ENCODE results near the gene AMMECR1.
A peak's percentile ranks its signal among the peaks of the same experiment; 100 is the strongest.

The AMMECR1 gene

GRCh38 chrX:110216027-110216426 is 101.9 kb downstream of the AMMECR1 start:
- H3K4me3 ChIP-seq (ENCODE audit: control insufficient read depth, low read depth, low read length): no peak overlapping the region
- DNase-seq (ENCODE audit: low read depth): no peak
- TF ChIP-seq CTCF (conservative IDR thresholded peaks at IDR 0.05; ENCODE audit: control insufficient read depth, insufficient read depth, low read depth, low read length): no peak

GRCh38 chrX:110215411-110215810 is 102.5 kb downstream of the AMMECR1 start:
- DNase-seq (ENCODE audit: low read depth): no peak
- no peak for TF ChIP-seq CTCF (conservative IDR thresholded peaks at IDR 0.05; ENCODE audit: control insufficient read depth, insufficient read depth, low read depth, low read length)
- H3K4me3 ChIP-seq (ENCODE audit: control insufficient read depth, low read depth, low read length): no peak overlapping the region

- DNase-seq (ENCODE audit: low read depth): no peak
- H3K4me3 ChIP-seq (ENCODE audit: control insufficient read depth, low read depth, low read length): no peak overlapping the region
- TF ChIP-seq CTCF (conservative IDR thresholded peaks at IDR 0.05; ENCODE audit: control insufficient read depth, insufficient read depth, low read depth, low read length): no peak
Measured at GRCh38 chrX:110214684-110215083, 103.2 kb downstream of the AMMECR1 start.

- no peak for DNase-seq (ENCODE audit: low read depth)
- H3K4me3 ChIP-seq (ENCODE audit: control insufficient read depth, low read depth, low read length): no peak overlapping the region
- TF ChIP-seq CTCF (conservative IDR thresholded peaks at IDR 0.05; ENCODE audit: control insufficient read depth, insufficient read depth, low read depth, low read length): no peak
Measured at GRCh38 chrX:110213183-110213582, 104.7 kb downstream of the AMMECR1 start.

- peak; percentile 16 for DNase-seq (ENCODE audit: low read depth)
- peak; percentile 24 for TF ChIP-seq CTCF (conservative IDR thresholded peaks at IDR 0.05; ENCODE audit: control insufficient read depth, insufficient read depth, low read depth, low read length)
- no peak overlapping the region for H3K4me3 ChIP-seq (ENCODE audit: control insufficient read depth, low read depth, low read length)
Measured at GRCh38 chrX:110212299-110212698, 105.6 kb downstream of the AMMECR1 start.

GRCh38 chrX:110211340-110211739 is 106.5 kb downstream of the AMMECR1 start:
- no peak for TF ChIP-seq CTCF (conservative IDR thresholded peaks at IDR 0.05; ENCODE audit: control insufficient read depth, insufficient read depth, low read depth, low read length)
- DNase-seq (ENCODE audit: low read depth): no peak

More at GRCh38 chrX:110211340-110211739, 106.5 kb downstream of the AMMECR1 start:
- H3K4me3 ChIP-seq (ENCODE audit: control insufficient read depth, low read depth, low read length): no peak overlapping the region
